HuH-7 (cell line): ENCODE results near the gene RFC5.
A peak's percentile ranks its signal among the peaks of the same experiment; 100 is the strongest.
"Not testable (repeated sequence)": the region's sequence is repeated elsewhere in the genome, so short reads cannot be mapped to it uniquely, and the experiment has no call there.

Experiments
- DNase-seq: peaks from one replicate; pipeline ENCODE4 v3.0.0; 2011; ENCODE audit warnings: low spot score

Gene RFC5

DNA sequence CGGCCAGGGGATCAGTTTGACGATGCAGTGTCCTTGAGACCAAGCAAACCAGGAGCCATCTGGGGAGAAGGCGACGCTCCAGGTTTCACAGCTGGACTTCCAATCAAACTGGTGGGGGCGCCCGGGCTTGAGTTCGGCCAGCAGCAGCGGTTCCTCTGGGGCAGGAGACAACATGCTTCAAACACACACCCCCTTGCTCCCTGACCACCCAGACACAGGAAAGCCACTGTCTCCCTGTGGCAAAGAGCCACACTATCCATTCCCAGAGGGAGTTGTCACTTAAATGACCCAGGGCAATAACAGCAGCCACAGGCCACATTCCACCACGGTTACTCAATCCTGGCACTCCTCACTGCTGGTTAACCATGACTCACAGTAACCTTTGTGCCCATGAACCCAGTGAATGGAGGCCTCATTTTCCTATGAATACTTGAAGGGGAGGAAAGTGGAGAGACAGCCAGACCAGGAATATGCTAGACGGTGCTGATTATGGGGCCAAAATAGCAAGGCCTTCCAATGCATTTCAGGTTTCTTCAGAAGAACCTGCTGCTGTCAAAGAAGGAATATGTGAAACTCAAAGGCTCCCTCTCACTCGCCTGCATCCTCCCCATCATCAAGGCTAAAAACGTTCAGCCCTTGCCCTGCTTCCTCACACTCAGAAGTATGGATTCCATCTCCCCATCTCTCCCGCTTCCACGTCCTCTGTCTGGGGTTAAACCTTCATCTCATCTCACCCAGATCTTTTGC is 36.0 kb downstream of the RFC5 start:
- DNase-seq = peak; percentile 77

DNA sequence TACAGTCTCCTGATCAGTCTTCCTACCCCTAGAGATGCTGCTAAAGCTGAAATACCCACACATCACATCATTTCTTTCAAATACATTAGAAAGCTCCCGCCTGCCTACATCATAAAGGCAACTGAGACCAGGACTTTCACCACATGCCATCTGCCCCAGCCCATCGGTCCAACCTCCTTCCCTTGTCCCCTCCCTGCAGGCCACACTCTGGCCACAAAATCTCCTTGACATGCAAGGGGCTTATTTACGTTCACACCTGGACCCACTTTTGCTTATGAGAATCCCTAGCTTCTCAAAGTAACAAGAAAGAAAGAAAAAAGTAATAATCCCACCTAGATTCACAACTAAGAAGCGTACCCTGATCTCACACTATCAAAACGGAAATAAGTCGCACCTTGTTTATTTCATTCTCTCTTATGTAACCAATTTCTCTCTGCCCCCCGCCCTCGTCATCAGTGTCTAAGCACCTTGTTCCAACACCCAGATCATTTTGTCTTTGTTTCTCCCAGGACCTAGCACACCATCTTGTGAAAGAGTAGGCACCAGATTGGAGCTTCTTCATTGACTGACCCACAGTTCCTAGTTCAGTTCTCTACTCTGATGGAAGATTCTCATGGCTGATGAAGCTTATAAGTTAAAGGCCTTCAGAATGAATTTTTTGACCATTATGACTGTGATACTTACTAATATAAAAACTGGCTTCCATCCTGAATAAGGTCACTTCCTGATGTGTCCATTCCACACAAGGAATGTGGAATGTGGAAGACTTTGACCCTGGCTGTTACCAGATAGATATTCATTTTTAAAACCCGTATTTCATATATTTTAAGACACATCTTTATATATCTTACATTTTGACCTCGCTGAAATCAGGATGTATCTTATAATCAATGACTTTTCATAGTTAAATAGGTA is 36.8 kb downstream of the RFC5 start:
- DNase-seq = no peak

DNA sequence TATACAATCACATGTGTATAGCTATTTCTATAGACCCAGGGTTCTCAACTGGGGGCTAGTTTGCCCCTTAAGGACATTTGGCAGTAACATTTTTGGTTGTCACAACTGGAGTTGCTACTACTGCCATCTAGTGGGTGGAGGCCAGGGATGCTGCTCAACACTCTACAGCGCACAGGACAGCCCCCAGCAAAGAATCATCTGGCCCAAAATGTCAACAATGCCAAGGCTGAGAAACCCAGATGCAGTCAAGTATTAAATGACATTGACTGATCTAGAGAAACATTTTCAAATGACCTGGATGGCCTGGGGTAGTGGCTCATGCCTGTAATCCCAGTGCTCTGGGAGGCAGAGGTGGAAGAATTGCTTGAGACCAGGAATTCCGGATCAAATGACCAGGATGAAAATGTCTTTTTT is 38.6 kb downstream of the RFC5 start:
- peak; percentile 35 for DNase-seq

DNA sequence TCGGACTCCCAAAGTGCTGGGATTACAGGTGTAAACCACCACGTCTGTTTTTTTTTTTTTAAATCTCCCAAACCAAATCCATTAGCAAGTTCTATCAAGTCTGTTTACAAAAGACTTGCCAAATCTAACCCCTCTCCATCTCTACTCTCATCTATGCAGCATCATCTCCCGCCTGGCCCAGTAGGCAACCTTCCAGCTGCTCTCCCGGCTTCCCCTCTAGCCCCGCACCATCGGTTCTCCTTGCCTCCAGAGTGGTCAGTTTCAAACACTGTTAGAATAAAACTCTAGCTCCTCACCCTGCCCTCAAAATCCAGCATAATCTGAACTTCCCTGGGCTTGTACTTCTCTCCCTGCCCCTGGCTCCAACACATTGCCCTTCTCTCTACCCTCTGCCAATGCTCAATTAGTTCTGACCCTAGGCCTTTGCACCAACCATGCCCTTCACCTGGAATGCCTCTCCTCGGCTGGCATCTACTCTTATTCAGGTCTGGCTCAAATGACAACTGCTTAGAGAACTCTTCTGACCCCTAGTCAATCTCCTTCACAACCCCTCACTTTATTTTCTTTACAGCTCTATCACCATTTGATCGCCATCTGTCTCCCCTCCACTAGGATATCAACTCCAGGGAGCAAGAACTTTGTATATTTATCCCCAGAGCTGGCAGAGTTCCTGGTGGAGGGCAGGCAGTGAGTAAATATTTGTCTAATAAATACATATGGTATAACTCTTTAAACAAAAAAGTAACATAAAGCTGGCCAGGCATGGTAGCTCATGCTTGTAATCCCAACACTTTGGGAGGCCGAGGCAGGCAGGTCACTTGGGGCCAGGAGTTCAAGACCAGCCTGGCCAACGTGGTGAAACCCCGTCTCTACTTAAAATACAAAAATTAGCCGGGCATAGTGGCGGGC is 39.6 kb downstream of the RFC5 start:
- no peak for DNase-seq

DNA sequence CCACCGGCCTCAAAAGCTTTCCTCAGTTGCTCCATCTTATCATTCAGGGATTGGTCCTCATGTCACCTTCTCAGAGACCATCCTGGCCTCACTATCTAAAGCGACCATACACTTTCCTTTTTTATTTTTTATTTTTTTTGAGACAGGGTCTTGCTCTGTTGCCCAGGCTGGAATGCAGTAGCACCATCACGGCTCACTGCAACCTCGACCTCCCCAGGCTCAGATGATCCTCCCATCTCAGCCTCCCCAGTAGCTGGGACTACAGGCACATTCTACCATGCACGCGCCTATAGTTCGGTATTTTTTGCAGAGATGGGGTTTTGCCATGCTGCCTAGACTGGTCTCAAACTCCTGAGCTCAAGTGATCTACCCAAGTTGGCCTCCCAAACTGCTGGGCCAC is 41.7 kb downstream of the RFC5 start:
- no peak for DNase-seq

DNA sequence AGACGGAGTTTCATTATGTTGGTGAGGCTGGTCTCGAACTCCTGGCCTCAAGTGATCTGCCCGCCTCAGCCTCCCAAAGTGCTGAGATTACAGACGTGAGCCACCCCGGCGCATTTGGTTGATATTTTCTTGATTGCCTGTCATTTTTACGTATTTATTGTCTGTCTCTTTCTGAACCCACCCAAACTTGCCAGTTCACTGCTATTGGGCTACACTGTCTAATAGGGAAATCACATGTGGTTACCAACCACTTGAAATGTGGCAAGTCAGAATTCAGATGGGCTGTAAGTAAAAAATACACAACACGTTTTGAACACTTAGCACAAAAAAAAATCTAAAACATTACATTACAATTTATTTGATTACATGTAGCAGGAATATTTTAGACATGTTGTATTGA is 42.4 kb downstream of the RFC5 start:
- no peak for DNase-seq

DNA sequence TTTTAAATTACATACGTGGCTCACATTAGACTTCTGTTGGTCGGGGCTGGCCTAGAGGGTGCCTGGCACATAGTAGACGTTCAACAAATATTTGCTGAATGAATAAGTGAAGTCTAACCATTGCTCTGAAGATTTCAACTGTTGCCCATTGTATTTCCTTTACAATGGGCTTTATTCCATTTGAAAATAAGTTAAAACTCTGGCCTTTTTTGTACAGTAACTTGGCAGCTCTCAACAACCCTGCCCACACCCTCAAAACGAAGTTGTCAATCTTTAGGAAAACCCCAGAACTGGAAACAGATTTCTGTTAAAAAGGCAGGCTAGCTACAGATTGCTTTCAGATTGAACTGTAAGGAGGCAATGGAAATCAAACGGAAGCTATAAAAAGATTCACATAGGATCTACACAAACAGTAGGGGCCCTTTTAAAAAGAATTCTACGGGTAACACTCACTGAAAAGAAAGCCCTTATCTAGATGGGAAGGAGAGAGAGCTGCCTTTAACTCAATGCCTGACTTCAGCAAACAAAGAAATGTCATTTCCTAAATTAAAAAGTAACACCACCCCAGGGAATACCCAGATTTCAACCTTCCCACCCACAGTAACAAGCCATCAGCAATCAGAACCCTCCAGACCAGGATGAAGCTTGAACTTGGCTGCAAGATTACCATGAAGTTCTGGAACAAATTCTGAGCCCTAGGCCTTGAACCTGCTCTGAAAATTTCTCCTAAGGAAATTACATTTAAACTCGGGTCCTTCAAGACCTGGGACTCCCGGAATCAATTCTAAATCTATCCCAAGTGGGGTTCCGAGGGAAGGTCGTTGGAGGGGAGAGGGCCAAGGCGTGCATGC is 43.1 kb downstream of the RFC5 start:
- no peak for DNase-seq

DNA sequence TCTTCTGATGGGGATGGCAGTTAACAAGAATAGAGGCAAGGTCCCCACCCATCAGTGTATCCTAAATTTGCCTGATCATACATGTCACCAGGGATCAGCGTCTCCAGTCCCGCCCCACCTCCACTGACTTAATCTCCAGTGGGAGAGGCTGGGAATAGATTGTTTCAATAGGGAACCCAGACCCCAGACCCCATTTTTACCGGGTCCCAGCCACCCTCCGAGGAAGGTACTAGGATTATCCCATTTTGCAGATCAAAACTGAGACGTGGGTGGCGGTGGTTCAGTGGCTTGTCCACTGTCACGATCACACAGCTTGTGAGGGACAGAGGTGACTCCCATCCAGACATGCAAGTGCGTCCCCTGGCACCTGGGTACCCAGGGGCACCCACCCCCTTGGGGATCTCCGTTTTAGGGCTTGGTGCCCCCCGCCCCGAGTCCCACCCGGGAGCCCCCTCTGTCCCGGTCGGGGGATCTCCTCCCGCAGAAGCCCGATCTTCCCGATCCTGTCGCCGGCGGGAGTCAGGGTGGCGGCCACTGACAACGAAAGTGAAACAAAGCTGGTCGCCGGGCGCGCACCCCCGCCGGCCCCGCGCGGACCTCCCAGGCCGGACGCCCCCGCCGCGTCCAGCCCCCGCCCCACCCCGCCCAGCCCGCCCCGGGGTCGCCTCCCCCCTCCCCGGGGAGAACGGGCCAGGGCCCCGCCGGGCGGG is 44.0 kb downstream of the RFC5 start:
- DNase-seq = no peak

DNA sequence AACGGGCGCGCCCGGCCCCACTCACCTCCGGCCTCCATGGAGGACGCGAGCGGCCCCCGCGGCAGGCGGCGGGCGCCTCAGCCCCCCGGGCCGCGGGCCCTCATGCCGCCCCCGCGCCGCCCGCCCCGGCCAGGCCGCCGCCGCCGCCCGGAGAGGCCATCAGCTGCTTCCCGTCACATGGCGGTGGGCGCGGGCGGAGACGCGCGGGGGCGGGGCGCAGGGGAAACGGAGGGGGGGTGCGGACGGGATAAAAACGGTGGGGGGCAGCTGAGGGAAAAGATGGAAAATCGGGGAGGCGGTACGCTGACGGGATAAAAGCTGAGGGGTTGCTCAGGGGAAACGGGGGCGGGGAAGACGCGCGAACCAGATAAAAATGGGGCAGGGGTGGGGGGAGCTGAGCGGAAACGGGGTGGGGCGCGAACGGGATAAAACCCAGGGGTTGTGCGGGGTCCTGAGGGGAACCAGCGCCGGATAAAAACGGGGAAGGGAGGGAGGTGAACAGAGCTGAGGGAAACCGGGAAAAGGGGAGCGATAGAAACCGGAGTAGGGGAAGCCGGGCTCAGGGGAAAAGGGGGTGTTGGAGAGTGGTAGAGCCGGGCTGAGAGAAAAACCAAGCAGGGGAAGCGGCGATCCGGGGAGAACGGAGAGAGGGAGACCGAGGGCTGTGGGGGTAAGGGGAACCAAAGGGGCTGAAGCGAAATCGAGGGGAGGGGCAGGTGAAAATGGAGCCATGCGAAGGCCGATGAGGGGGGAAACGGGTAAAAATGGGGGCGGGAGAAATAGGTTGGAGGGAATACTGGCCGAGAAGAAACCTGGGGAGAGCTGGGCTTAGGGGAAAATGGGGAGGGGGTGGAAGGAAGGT is 44.7 kb downstream of the RFC5 start, which contains the start of gene WSB2:
WSB2 (minus strand) TSS at position 169 of the 862 bp plus-strand sequence; CDS start at position 38, 131 bp downstream.
- DNase-seq = peak; percentile 32

DNA sequence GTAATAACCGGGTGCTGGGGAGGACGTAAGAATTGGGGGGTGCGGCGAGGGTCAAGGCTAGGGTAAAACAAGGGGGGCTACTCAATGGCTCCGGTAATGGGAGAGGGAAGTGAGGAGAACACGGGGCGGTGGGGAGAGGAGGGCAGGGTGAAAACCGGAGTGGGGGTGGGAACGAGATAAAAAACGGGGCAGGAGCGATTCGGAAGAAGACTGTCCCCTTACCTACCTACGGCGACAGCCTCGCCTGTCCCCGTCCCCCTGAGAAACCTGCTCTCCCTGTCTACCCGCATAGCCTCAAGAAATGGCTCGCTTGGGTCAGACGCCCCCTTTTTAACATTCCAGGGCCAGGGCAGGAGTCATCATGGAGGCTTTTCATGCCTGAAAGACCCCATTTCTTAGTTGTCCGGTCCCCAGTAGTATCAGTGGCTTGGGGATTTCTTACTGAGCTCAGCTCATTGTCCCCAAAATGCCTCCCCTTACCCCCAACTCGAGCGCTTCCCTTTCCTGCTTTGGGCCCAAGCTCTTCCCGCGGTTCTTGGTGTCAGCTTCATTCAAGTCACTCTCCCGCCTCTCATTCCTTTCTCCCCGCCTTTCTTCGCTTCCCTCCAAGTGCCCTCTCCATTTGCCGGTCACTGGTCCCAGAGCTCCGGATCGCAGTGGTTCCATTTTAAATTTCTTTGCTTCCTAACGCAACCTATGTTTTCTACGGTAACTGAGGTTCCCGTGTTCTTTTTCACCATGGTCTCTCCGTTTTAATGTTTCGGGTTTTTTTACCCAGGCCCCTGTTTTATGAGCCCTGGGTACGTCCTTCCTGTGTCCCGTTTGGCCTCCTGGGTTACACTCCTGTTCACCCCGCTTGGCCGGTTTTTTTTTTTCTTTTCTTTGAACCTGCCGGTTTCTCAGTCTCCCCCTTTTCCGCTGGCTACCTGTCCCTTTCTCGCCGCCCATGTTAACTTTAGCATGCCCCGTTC is 45.7 kb downstream of the RFC5 start:
- peak; percentile 34 for DNase-seq

DNA sequence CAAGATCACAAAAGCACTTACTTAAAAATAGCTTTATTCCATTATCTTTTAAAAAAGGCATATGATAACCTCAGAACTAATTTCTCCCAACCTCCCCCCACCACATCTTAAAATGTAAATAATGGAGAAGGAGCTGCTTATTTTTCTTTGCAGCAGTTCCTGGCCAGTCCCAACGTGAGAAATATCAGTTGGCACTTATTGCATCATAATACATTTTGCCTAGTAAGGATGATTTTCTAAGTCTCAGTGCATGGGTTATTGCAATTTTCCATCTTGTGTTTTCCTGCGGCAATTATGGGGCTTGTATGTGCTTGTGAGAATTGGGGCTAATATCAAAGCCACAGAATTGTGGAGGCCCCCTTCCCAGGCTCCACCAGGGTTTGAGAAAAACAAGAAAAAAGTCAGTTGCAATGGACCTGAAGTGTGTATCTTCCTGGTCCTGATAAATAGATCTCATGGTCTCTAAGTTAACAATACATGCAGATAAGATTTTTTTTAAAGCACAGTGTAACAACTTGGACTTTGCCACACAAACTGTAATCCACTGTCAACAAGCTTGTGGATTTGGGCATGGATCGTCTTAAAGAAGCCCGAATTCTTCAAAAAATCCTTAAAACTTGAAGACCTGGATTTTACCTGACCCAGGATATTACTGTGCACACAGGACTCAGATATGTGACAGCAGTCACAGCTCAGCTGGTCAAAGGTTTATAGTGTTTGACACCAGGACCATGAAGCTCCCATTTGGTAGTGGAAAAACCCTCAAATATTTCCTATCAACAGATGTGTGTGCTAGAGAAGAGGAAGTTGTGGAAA is 47.3 kb downstream of the RFC5 start:
- peak; percentile 43 for DNase-seq

DNA sequence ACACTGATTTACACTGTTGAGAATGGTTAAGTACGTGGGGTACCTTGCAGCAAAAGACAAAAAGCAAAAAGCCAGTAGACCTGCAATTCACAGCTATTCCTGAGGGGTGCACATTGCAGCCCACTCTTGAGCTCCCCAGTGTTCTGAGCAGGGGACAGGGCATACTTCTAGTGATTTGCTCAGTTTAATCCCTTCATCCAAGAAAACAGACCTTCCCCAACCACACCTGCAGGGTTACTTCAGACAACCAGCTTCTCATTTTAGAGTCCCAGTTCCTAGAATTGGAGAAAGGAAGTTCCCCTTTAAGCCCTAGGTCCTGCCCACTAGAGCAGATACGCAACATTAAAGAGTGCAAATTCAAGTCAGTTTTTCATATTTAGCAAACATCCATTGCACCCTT is 48.1 kb downstream of the RFC5 start:
- no peak for DNase-seq

DNA sequence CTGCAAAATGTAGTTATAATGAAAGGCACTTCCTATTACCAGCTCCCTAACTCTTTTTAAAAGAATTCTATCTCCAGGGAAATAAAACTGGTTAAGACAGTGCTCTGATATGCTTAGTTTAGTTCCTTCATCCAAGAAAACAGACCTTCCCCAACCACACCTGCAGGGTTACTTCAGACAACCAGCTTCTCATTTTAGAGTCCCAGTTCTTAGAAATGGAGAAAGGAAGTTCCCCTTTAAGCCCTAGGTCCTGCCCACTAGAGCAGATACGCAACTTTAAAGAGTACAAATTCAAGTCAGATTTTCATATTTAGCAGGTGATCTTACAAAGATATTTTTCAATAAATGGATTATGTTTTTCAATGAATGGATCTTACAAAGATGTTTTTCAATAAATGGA is 48.9 kb downstream of the RFC5 start:
- DNase-seq = no peak

DNA sequence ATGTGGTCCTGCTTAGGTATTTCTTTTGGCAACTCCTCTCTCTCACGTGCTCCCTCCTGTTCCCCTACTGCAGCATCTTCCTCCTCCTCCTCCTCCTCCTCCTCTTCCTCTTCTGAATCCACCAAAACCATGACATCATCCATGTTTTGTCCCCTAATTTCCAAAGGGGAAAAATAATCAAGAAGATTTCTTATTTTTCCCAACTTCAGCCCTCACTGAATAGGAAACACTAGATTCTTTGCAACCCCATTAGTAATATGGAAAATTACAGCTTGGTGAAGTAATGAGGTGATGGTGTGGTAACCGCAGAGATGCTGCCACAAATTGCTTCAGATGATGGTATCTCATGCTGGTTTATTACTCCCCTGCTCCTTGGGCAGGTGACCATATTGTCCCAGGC is 51.9 kb downstream of the RFC5 start:
- DNase-seq = no peak

DNA sequence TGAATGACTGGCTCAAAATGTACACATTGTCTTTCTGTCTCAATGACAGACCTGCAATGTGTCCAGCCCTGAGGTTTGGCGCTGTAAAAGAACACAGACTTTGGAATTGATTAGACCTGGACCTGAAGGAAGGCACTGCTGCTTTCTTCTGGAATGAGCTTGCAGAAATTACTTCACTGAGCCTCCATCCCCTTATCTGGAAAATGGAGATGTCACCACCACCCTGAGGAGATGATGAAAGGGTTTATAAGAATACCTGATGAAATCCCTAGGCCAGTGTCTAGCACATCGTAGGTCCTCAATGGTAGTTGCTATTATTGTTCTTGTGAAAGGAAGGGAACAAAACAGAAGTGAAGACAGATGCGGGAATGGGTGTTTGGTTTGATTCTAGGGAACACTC is 54.1 kb downstream of the RFC5 start:
- no peak for DNase-seq

DNA sequence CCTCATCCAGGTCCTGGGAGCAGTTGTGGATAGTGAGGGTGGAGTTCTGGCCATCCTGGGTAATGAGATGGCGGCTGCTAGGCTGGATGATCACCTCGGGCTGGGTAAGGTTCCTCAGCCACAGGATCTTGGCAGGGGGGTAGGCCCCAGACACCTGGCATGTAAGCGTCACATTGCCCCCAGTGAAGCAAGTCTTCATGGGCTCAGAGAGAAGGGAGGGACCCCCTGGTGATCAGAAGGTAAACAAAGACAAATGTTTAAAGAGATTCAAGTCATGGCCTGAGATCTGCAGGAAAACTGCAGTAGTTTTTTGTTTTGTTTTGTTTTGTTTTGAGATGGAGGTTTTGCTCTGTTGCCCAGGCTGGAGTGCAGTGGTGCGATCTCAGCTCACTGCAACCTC is 57.3 kb downstream of the RFC5 start:
- DNase-seq = no peak

DNA sequence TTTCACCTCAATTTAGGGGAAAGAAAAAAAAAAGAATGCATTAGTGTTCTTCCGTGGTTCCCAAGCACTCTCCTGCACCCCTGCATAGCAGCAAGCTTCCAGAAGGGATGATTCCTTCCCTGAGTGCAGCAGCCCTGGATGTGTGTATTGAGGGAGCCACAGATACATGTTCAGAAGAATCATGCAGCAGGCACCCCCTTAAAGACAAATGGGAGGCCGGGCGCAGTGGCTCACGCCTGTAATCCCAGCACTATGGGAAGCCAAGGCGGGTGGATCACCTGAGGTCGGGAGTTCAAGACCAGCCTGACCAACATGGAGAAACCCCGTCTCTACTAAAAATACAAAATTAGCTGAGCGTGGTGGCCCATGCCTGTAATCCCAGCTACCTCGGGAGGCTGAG is 65.0 kb downstream of the RFC5 start:
- DNase-seq = not testable (repeated sequence)
